ENCODE measurements around the gene CD38.

Gene CD38

GRCh38 chr4:15749001-15749400 lies 29.1 kb upstream of the CD38 start:
- WGBS, 2 donors (ENCODE audit: extremely low coverage in 2 of 2, insufficient read length in 2 of 2, insufficient replicate concordance in 1 of 2), result no CpG with 5 or more reads among the region's 6 CpGs
- no peak overlapping the region for H2BK5ac ChIP-seq (ENCODE audit: low read length)

GRCh38 chr4:15751153-15751552 lies 27.0 kb upstream of the CD38 start:
- Histone ChIP-seq H4K91ac (ENCODE audit: low read depth, low read length, poor library complexity) (no peak overlapping the region), H3K14ac (ENCODE audit: low read length) (no peak overlapping the region), H3K18ac (ENCODE audit: low read length) (no peak overlapping the region), H3K79me1 (ENCODE audit: low read depth, low read length) (no peaks in the 10 kb centered on the region), H3K4me2 (ENCODE audit: insufficient read depth, low read length, poor library complexity, severe bottlenecking) (no peak overlapping the region), H2AFZ (ENCODE audit: low read length) (no peak overlapping the region), H3K23ac (ENCODE audit: low read depth, low read length, poor library complexity) (no peak overlapping the region), H2AK5ac (ENCODE audit: low read depth, low read length) (no peak overlapping the region), H3K36me3 (replicated peaks in 1 of 2; ENCODE audit: control insufficient read depth in 2 of 2, insufficient read depth in 2 of 2, low read length in 2 of 2) (no peaks in the 10 kb centered on the region), H3K27me3 (ENCODE audit: control insufficient read depth in 3 of 3, insufficient read depth in 3 of 3, low read depth in 1 of 3, low read length in 3 of 3) (peaks cover 0 to 7% (median 0%) of the 10 kb centered on the region in 3 experiments), H4K8ac (ENCODE audit: low read depth, low read length) (no peak overlapping the region), H3K9ac (ENCODE audit: low read depth, low read length, poor library complexity) (no peak overlapping the region), H2BK120ac (ENCODE audit: low read depth, low read length) (no peak overlapping the region), H2BK5ac (ENCODE audit: low read length) (no peak overlapping the region), H2BK12ac (ENCODE audit: low read length) (no peak overlapping the region), H3K9me3 (replicated peaks in 1 of 2; ENCODE audit: control insufficient read depth in 2 of 2, insufficient read depth in 1 of 2, low read depth in 1 of 2, low read length in 2 of 2) (no peaks in the 10 kb centered on the region), H3K27ac (replicated peaks; ENCODE audit: low read length) (no peak overlapping the region), H3K4me3 (ENCODE audit: low read length in 2 of 2) (no peak overlapping the region), H3K4me1 (ENCODE audit: control insufficient read depth in 2 of 2, insufficient read depth in 1 of 2, low read depth in 1 of 2, low read length in 2 of 2) (no peaks in the 10 kb centered on the region), H2BK15ac (ENCODE audit: low read length) (no peak overlapping the region), H3K4ac (ENCODE audit: low read length) (no peak overlapping the region)
- no peak for DNase-seq (ENCODE audit: low spot score)
- no CpG with 5 or more reads among the region's 2 CpGs for WGBS, 2 donors (ENCODE audit: extremely low coverage in 2 of 2, insufficient read length in 2 of 2, insufficient replicate concordance in 1 of 2)

More at GRCh38 chr4:15749001-15749400, 29.1 kb upstream of the CD38 start:
- Histone ChIP-seq H3K9me3 (replicated peaks in 1 of 2; ENCODE audit: control insufficient read depth in 2 of 2, insufficient read depth in 1 of 2, low read depth in 1 of 2, low read length in 2 of 2) (no peaks in the 10 kb centered on the region), H3K14ac (ENCODE audit: low read length) (no peak overlapping the region), H2BK120ac (ENCODE audit: low read depth, low read length) (no peak overlapping the region), H3K36me3 (replicated peaks in 1 of 2; ENCODE audit: control insufficient read depth in 2 of 2, insufficient read depth in 2 of 2, low read length in 2 of 2) (no peaks in the 10 kb centered on the region), H3K18ac (ENCODE audit: low read length) (no peak overlapping the region), H3K9ac (ENCODE audit: low read depth, low read length, poor library complexity) (no peak overlapping the region), H3K27ac (replicated peaks; ENCODE audit: low read length) (no peak overlapping the region), H3K4me3 (ENCODE audit: low read length in 2 of 2) (no peak overlapping the region), H2BK12ac (ENCODE audit: low read length) (no peak overlapping the region), H4K91ac (ENCODE audit: low read depth, low read length, poor library complexity) (no peak overlapping the region), H3K79me1 (ENCODE audit: low read depth, low read length) (no peaks in the 10 kb centered on the region), H3K4me2 (ENCODE audit: insufficient read depth, low read length, poor library complexity, severe bottlenecking) (no peak overlapping the region), H2AK5ac (ENCODE audit: low read depth, low read length) (no peak overlapping the region), H3K23ac (ENCODE audit: low read depth, low read length, poor library complexity) (no peak overlapping the region), H2AFZ (ENCODE audit: low read length) (no peak overlapping the region), H2BK15ac (ENCODE audit: low read length) (no peak overlapping the region), H3K27me3 (ENCODE audit: control insufficient read depth in 3 of 3, insufficient read depth in 3 of 3, low read depth in 1 of 3, low read length in 3 of 3) (peaks cover 0 to 5% (median 0%) of the 10 kb centered on the region in 3 experiments), H3K4ac (ENCODE audit: low read length) (no peak overlapping the region), H4K8ac (ENCODE audit: low read depth, low read length) (no peak overlapping the region), H3K4me1 (ENCODE audit: control insufficient read depth in 2 of 2, insufficient read depth in 1 of 2, low read depth in 1 of 2, low read length in 2 of 2) (no peaks in the 10 kb centered on the region)
- no peak for DNase-seq (ENCODE audit: low spot score)

GRCh38 chr4:15753081-15753480 lies 25.0 kb upstream of the CD38 start:
- Histone ChIP-seq H3K4me2 (ENCODE audit: insufficient read depth, low read length, poor library complexity, severe bottlenecking) (no peak overlapping the region), H3K36me3 (replicated peaks in 1 of 2; ENCODE audit: control insufficient read depth in 2 of 2, insufficient read depth in 2 of 2, low read length in 2 of 2) (no peaks in the 10 kb centered on the region), H2BK15ac (ENCODE audit: low read length) (no peak overlapping the region), H3K23ac (ENCODE audit: low read depth, low read length, poor library complexity) (no peak overlapping the region), H3K9ac (ENCODE audit: low read depth, low read length, poor library complexity) (no peak overlapping the region), H2BK12ac (ENCODE audit: low read length) (no peak overlapping the region), H2BK120ac (ENCODE audit: low read depth, low read length) (no peak overlapping the region), H3K4ac (ENCODE audit: low read length) (no peak overlapping the region), H3K27me3 (ENCODE audit: control insufficient read depth in 3 of 3, insufficient read depth in 3 of 3, low read depth in 1 of 3, low read length in 3 of 3) (peaks cover 0 to 8% (median 0%) of the 10 kb centered on the region in 3 experiments), H3K27ac (replicated peaks; ENCODE audit: low read length) (no peak overlapping the region), H3K14ac (ENCODE audit: low read length) (no peak overlapping the region), H2AK5ac (ENCODE audit: low read depth, low read length) (no peak overlapping the region), H3K79me1 (ENCODE audit: low read depth, low read length) (no peaks in the 10 kb centered on the region), H2AFZ (ENCODE audit: low read length) (no peak overlapping the region), H3K9me3 (replicated peaks in 1 of 2; ENCODE audit: control insufficient read depth in 2 of 2, insufficient read depth in 1 of 2, low read depth in 1 of 2, low read length in 2 of 2) (no peaks in the 10 kb centered on the region), H2BK5ac (ENCODE audit: low read length) (no peak overlapping the region), H3K4me1 (ENCODE audit: control insufficient read depth in 2 of 2, insufficient read depth in 1 of 2, low read depth in 1 of 2, low read length in 2 of 2) (no peaks in the 10 kb centered on the region), H3K4me3 (ENCODE audit: low read length in 2 of 2) (no peak overlapping the region), H3K18ac (ENCODE audit: low read length) (no peak overlapping the region), H4K8ac (ENCODE audit: low read depth, low read length) (no peak overlapping the region), H4K91ac (ENCODE audit: low read depth, low read length, poor library complexity) (no peak overlapping the region)
- DNase-seq (ENCODE audit: low spot score), result no peak
- WGBS, 2 donors (ENCODE audit: extremely low coverage in 2 of 2, insufficient read length in 2 of 2, insufficient replicate concordance in 1 of 2), result no CpG with 5 or more reads among the region's 6 CpGs

GRCh38 chr4:15753786-15754185 lies 24.3 kb upstream of the CD38 start:
- H3K9ac ChIP-seq (ENCODE audit: low read depth, low read length, poor library complexity), result no peak overlapping the region
- H4K91ac ChIP-seq (ENCODE audit: low read depth, low read length, poor library complexity), result no peak overlapping the region
- no peaks in the 10 kb centered on the region for H3K9me3 ChIP-seq (replicated peaks in 1 of 2; ENCODE audit: control insufficient read depth in 2 of 2, insufficient read depth in 1 of 2, low read depth in 1 of 2, low read length in 2 of 2)
- H4K8ac ChIP-seq (ENCODE audit: low read depth, low read length), result no peak overlapping the region
- H3K14ac ChIP-seq (ENCODE audit: low read length), result no peak overlapping the region
- no peak overlapping the region for H2BK5ac ChIP-seq (ENCODE audit: low read length)
- no peaks in the 10 kb centered on the region for H3K36me3 ChIP-seq (replicated peaks in 1 of 2; ENCODE audit: control insufficient read depth in 2 of 2, insufficient read depth in 2 of 2, low read length in 2 of 2)
- H3K4ac ChIP-seq (ENCODE audit: low read length), result no peak overlapping the region
- H3K4me1 ChIP-seq (ENCODE audit: control insufficient read depth in 2 of 2, insufficient read depth in 1 of 2, low read depth in 1 of 2, low read length in 2 of 2), result no peaks in the 10 kb centered on the region
- DNase-seq (ENCODE audit: low spot score), result no peak
- H3K4me3 ChIP-seq (ENCODE audit: low read length in 2 of 2), result no peak overlapping the region
- H2BK120ac ChIP-seq (ENCODE audit: low read depth, low read length), result no peak overlapping the region
- no peaks in the 10 kb centered on the region for H3K79me1 ChIP-seq (ENCODE audit: low read depth, low read length)
- H3K27me3 ChIP-seq (ENCODE audit: control insufficient read depth in 3 of 3, insufficient read depth in 3 of 3, low read depth in 1 of 3, low read length in 3 of 3), result peaks cover 0 to 3% (median 0%) of the 10 kb centered on the region in 3 experiments
- no peak overlapping the region for H2BK15ac ChIP-seq (ENCODE audit: low read length)
- WGBS, 2 donors (ENCODE audit: extremely low coverage in 2 of 2, insufficient read length in 2 of 2, insufficient replicate concordance in 1 of 2), result no CpG with 5 or more reads among the region's 4 CpGs
- H3K18ac ChIP-seq (ENCODE audit: low read length), result no peak overlapping the region
- H3K4me2 ChIP-seq (ENCODE audit: insufficient read depth, low read length, poor library complexity, severe bottlenecking), result no peak overlapping the region
- H2BK12ac ChIP-seq (ENCODE audit: low read length), result no peak overlapping the region
- H3K27ac ChIP-seq (replicated peaks; ENCODE audit: low read length), result no peak overlapping the region
- no peak overlapping the region for H3K23ac ChIP-seq (ENCODE audit: low read depth, low read length, poor library complexity)
- no peak overlapping the region for H2AK5ac ChIP-seq (ENCODE audit: low read depth, low read length)
- peak overlapping the region; percentile 14 for H2AFZ ChIP-seq (ENCODE audit: low read length)
